IPS-NIHi7 (cell line): ENCODE results near the gene TMEM161B.
"Not testable (repeated sequence)": the region's sequence is repeated elsewhere in the genome, so short reads cannot be mapped to it uniquely, and the experiment has no call there.

Experiments
- DNase-seq: peaks from one replicate; pipeline ENCODE4 v3.0.0; 2012; ENCODE audit warnings: mixed read lengths; ENCODE audit errors: extremely low spot score

Gene TMEM161B

GRCh38 chr5:88183255-88183654, 85.4 kb downstream of the TMEM161B start:
- DNase-seq, result no peak

- not testable (repeated sequence) for DNase-seq
Observed at GRCh38 chr5:88177486-88177885, 91.2 kb downstream of the TMEM161B start.

- peak; percentile 8 for DNase-seq
Observed at GRCh38 chr5:88172847-88173758, 95.5 kb downstream of the TMEM161B start.

- DNase-seq, result no peak
Observed at GRCh38 chr5:88159591-88159990, 109.1 kb downstream of the TMEM161B start.

GRCh38 chr5:88158056-88158455, 110.6 kb downstream of the TMEM161B start:
- no peak for DNase-seq

- no peak for DNase-seq
Observed at GRCh38 chr5:88154891-88155290, 113.8 kb downstream of the TMEM161B start.

GRCh38 chr5:88150747-88151146, 117.9 kb downstream of the TMEM161B start:
- DNase-seq, result no peak

GRCh38 chr5:88145611-88146467, 122.8 kb downstream of the TMEM161B start:
- DNase-seq, result peak; percentile 34

GRCh38 chr5:88145221-88145610, 123.4 kb downstream of the TMEM161B start:
- DNase-seq, result no peak
